ENCODE measurements around the gene LAT.

- TF ChIP-seq CTCF (IDR thresholded peaks at IDR 0.05; ENCODE audit: poor library complexity, severe bottlenecking): no peak
- TF ChIP-seq TAF1 (IDR thresholded peaks at IDR 0.05; ENCODE audit: low read depth): no peak
- TF ChIP-seq EZH2 (IDR thresholded peaks at IDR 0.05; ENCODE audit: borderline replicate concordance, insufficient read depth, low read length, poor library complexity, severe bottlenecking): no peak
- no peak for TF ChIP-seq POLR2AphosphoS5 (IDR thresholded peaks at IDR 0.05)
- no peak for TF ChIP-seq SMC3 (conservative IDR thresholded peaks at IDR 0.05; ENCODE audit: poor library complexity)
- no peak for TF ChIP-seq MXI1 (conservative IDR thresholded peaks at IDR 0.05; ENCODE audit: poor library complexity, severe bottlenecking)
- no peak for TF ChIP-seq REST (IDR thresholded peaks at IDR 0.05; ENCODE audit: borderline replicate concordance)
- TF ChIP-seq RAD21 (conservative IDR thresholded peaks at IDR 0.05): no peak
- no peak for TF ChIP-seq EP300 (conservative IDR thresholded peaks at IDR 0.05; ENCODE audit: poor library complexity, severe bottlenecking)
Measured at GRCh38 chr16:28982418-28982817, 2.4 kb upstream of the LAT start.

Measured in neural cell (in vitro differentiated cells).